NCI-H2029 (cell line): ENCODE results near the gene TPP1.

Source experiments
- DNase-seq: peaks from one replicate; lab custom pipeline; 2025; lab: John Stamatoyannopoulos, UW

The TPP1 gene

GRCh38 chr11:6611092-6611962 lies 7.9 kb downstream of the TPP1 start:
- no peak for DNase-seq

- no peak for DNase-seq
Measured at GRCh38 chr11:6610591-6610990, 8.6 kb downstream of the TPP1 start.

DNA sequence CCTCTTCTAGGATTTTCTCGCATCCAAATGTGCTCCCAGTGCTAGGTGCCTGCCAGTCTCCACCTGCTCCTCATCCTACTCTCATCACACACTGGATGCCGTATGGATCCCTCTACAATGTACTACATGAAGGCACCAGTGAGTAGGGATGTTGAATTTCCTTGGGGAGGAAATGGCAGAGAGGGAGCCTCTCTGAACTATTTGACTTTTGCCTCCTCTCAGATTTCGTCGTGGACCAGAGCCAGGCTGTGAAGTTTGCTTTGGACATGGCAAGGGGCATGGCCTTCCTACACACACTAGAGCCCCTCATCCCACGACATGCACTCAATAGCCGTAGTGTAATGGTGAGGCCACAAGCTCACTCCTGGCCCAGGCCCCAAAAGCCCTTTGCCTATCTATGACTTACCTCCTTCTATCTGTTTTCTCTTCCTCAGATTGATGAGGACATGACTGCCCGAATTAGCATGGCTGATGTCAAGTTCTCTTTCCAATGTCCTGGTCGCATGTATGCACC lies 9.7 kb downstream of the TPP1 start:
- no peak for DNase-seq

GRCh38 chr11:6608726-6609501 lies 10.3 kb downstream of the TPP1 start:
- no peak for DNase-seq

GRCh38 chr11:6608011-6608410 lies 11.2 kb downstream of the TPP1 start:
- no peak for DNase-seq

DNA sequence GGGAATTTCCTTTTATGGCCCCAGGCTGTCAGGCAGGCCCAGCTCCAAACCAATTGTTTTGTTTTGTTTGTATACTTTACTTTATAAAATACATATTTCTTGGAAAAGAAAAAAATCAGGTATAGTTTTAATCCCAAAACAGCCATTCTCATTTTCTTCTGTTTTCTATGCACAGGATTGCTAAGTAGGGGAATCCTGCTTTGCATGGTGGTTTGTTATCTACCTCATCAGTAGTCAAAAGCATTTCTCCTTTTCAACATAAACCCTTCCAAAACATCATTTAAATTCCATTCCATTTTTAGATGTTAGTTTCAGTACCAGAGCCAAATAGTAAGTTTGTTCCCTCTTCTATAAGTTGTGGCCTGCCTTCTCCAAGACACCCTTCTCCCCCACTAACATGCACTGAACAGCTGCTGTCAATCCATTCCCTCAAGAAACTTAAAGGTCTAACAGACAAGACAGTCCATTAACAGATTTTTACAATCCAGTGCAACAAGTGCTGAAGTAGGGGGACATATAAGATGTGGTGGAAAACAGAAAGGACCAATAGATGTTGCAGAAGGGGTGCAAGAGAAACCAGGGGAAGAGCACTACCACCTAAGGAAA lies 11.9 kb downstream of the TPP1 start:
- DNase-seq: no peak

DNA sequence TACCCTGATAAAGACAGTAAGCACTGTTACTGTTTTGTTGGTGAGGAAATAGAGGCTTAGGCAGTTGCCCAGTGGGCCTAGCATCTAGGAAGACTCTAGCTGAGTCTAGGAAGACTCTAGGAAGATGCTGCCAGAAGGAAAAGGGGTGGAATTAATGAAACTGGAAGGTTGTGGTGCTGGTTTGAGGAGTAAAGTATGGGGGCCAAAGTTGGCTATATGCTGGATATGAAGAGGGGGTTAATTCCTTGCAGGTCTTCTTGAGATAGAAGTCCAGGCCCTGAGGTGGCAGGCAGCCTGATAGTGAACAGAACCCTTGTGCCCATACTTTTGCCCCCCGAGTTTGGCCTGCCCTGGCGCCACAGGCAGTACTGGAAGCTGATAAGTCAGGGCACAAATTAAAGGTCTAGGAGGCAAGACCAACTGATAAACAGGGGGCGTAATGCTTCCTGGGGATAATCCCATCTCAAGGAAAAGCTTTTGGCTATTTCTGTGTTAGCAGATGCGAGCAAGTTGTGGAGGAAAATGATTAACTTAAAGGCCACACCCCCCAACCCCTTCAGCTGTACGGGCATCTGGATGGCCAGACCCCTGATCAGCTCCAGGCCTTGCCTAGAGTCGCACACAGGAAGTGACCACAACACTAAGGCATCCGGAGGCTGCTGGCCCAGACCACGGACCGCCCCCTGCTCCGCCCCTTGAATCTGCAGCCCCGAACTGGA lies 12.6 kb downstream of the TPP1 start:
- peak; percentile 84 for DNase-seq

- DNase-seq: no peak
Measured at GRCh38 chr11:6604790-6605189, 14.4 kb downstream of the TPP1 start.

DNA sequence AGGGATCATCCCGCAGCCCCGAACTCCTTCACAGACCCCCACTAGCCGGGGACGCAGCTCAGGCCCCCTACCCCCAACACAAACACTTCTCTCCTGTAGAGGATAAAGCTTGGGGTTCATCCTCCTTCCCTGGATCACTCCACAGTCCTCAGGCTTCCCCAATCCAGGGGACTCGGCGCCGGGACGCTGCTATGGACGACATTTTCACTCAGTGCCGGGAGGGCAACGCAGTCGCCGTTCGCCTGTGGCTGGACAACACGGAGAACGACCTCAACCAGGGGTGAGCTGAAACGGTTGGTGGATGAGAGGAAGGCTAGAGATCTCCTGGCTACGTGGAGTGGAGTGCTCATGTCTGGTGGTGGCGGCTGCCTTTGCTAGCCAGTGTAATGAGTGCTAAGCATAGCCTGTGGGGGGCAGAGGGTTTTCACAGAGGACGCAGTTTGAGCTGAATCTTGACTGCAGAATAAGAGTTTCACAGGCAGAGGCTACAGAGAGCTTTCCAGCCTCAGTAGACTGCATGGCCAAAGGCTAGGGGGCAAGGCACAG lies 15.1 kb downstream of the TPP1 start:
- DNase-seq: peak; percentile 14

DNA sequence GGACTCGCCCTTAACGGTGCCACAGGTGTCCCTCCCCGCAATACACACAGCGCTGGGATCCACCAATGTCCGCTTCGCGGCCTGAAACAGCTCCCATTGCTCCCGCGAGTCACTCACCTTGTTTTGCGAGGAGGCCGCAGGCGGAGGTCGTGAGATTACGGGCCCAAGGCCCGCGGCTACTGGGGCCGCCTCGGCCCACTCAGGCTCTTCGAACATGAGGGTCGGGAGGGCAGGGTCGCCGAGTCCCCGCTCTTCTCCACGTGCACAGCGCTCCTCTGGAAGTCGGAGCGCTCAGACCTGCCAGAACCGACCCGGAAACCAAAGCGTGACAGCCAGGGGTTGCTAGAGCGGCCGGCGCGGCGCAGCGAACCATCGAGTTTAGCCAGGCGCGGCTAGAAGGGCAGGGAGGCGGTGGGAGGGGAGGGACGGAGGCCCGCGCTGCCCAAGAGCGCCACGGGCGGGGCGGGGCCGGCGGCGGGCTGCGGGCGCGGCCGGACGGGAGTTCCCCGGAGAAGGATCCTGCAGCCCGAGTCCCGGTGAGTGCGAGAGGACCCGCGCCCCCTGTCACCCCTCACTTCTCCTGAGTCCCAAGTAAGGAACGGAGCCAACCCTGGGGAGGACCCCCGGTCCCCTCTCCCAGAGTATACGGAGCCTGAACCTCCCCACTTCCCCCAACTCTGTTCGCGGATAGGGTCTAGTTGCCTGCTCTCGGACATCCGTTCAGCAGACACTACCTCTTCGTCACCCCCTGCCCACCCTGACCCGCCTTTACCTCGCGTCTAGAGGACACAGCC lies 15.7 kb downstream of the TPP1 start, which contains the start of the genes ILK and RRP8:
ILK (plus strand) TSS at position 488 of the 794 bp plus-strand sequence. CDS start 498 bp downstream, outside the sequence.
RRP8 (minus strand) TSS at position 330 of the 794 bp plus-strand sequence; CDS start at position 216, 114 bp downstream.
- DNase-seq: peak; percentile 85

- DNase-seq: no peak
Measured at GRCh38 chr11:6602096-6602940, 16.9 kb downstream of the TPP1 start.

GRCh38 chr11:6601041-6601461 lies 18.2 kb downstream of the TPP1 start:
- no peak for DNase-seq

DNA sequence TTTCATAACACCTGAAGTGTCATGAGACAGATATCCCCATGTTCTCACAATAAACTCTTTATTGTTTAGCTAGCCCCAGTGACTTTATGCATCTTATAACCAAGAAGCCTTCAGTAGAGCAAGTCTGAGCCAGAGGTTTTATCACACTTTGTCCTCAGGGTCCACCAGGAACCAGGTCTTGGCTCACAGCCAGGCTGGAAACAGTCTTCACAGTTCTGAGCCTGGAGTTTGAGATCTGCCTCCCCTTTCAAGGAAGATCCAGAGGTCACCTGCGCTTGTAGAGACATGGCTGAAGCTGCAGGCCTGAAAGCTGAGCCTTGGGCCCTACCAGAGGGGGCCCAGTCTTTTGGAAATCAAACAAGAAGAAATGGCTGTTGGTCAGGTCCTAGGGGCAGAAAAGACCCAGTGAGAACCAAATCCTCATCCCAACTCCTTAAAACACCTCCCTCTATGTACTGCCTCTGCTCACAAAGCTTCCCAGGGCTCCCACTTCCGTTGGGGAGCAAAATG lies 19.3 kb downstream of the TPP1 start:
- no peak for DNase-seq

- no peak for DNase-seq
Measured at GRCh38 chr11:6599449-6599848, 19.8 kb downstream of the TPP1 start.

- no peak for DNase-seq
Measured at GRCh38 chr11:6598555-6598954, 20.7 kb downstream of the TPP1 start.

- no peak for DNase-seq
Measured at GRCh38 chr11:6596239-6596877, 22.9 kb downstream of the TPP1 start.

- DNase-seq: no peak
Measured at GRCh38 chr11:6594142-6594768, 25.0 kb downstream of the TPP1 start.

GRCh38 chr11:6588018-6588417 lies 31.2 kb downstream of the TPP1 start:
- no peak for DNase-seq
